D721Med (cell line): ENCODE results near the gene AFDN.

Source experiments
- DNase-seq: peaks from one replicate; pipeline ENCODE4 v3.0.0; 2011; ENCODE audit warnings: low spot score; ENCODE audit not compliant: insufficient read length
- FAIRE-seq: peaks from 2 replicates; lab custom pipeline; 2011; peaks lifted over from hg19 to GRCh38; lab: Jason Lieb, UNC
- TF ChIP-seq, protein P1 (sequence below): IDR thresholded peaks from 2 replicates; pipeline ENCODE4 v1.5.1; 2012; ENCODE audit warnings: mild to moderate bottlenecking, control low read depth; ENCODE audit not compliant: insufficient read depth; ENCODE audit errors: missing control alignments

The AFDN gene

DNA sequence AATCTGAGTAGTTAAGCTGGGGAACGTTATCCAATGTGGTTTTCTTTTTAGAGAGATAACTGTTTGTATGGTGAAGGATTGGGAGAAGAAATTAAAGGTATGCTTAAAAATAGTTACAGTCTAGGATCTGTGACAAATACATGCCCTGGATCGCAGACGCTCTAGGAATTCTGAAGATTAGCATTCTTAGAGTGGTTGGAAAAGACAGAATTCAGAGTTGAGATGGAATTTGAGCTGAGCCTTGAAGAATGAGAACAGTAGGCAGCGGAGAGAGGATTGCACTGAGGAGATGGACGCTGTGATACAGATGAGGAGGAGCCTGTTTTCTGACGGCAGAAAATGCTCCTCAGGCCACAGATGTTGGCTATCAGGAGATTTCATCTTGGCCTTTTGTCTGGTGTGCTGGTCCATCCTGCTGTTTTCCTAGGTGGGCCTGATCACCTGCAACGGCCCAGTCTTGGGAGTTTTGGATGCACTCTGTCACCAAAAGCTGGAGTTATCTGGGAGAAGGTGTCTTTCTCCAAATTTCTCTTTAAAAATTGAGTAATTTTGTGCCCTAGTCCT, 122.5 kb downstream of the AFDN start:
- FAIRE-seq (no peak), DNase-seq (no peak)
- TF ChIP-seq, protein P1, sequence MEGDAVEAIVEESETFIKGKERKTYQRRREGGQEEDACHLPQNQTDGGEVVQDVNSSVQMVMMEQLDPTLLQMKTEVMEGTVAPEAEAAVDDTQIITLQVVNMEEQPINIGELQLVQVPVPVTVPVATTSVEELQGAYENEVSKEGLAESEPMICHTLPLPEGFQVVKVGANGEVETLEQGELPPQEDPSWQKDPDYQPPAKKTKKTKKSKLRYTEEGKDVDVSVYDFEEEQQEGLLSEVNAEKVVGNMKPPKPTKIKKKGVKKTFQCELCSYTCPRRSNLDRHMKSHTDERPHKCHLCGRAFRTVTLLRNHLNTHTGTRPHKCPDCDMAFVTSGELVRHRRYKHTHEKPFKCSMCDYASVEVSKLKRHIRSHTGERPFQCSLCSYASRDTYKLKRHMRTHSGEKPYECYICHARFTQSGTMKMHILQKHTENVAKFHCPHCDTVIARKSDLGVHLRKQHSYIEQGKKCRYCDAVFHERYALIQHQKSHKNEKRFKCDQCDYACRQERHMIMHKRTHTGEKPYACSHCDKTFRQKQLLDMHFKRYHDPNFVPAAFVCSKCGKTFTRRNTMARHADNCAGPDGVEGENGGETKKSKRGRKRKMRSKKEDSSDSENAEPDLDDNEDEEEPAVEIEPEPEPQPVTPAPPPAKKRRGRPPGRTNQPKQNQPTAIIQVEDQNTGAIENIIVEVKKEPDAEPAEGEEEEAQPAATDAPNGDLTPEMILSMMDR: no peak

DNA sequence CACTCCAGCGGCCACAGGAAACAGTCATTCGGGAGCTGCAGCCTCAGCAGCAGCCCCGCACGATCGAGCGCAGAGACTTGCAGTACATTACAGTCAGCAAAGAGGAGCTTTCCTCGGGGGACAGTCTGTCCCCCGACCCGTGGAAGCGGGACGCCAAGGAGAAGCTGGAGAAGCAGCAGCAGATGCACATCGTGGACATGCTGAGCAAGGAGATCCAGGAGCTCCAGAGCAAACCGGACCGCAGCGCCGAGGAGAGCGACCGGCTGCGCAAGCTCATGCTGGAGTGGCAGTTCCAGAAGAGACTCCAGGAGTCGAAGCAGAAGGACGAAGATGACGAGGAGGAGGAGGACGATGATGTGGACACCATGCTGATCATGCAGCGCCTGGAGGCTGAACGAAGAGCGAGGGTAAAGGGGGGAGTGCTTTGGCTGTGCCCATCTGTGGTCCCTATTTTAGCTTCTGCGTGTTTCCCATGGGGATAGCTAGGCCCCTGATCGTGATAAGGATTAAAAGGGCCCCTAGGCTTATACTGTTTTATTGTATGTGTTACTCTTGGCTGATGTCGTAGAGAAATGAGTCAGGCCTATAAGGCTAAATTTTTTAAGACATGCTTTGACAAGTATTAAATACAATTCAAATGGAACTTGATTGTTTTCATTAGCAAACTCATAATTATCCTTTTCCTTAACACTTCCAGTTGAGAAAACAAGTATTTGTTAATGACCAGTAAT, 125.2 kb downstream of the AFDN start:
- TF ChIP-seq, protein P1: no peak
- DNase-seq (no peak), FAIRE-seq (no peak)

DNA sequence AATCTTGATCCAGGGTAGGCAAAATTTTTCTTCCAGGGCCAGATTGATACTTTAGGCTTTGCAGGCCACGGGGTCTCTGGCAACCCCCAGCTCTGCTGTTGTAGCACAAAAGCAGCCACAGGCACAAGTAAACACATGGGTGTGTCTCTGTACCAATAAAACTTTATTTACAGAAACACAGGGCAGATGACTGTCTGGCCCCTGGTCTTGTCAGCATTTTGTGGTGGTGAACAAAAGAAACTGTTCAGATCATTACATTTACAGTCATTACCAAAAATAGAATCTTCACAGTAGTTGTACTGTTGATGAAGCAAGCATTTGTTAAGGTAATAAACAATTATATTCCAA, 125.8 kb downstream of the AFDN start:
- FAIRE-seq (no peak), DNase-seq (no peak)
- TF ChIP-seq, protein P1: no peak

DNA sequence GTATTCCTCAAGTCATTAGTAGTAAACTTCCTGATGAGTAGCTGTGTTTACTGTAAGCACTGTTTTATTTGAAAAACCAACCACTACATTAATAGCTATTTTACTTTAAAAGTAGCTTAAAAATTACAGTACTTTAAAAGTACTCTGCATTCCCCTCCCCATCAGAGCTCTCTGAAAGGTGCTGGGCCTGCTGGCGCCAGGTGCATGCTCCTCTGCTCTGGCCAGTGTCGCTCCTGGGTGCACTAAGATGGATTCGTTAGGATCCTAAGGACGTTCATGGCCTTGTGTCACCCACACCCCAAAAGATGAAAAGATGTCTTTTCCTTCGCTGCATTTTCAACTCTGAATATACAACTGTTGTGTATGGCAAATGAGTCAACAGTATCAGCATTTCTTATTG, 126.8 kb downstream of the AFDN start:
- TF ChIP-seq, protein P1: no peak
- FAIRE-seq (no peak), DNase-seq (no peak)

DNA sequence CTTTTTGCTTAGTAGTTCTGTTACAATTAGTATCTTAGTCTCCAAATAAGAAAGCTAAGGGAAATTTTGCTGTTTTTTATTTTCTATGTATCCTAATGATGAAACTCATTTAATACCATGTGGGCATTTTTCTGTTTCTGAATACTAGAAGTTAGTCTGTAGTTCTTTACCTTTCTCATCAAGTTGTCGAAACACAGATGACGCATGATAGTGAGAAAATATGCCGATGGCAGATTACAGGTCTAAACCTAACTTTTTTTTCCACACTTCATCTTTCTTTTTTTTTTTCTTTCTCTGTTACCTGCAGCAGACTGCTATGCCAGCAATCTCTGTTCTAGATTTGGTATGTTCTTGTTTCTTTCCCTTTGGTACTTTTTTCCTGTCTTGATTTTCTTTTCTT, 127.4 kb downstream of the AFDN start:
- DNase-seq (no peak), FAIRE-seq (no peak)
- TF ChIP-seq, protein P1: no peak

DNA sequence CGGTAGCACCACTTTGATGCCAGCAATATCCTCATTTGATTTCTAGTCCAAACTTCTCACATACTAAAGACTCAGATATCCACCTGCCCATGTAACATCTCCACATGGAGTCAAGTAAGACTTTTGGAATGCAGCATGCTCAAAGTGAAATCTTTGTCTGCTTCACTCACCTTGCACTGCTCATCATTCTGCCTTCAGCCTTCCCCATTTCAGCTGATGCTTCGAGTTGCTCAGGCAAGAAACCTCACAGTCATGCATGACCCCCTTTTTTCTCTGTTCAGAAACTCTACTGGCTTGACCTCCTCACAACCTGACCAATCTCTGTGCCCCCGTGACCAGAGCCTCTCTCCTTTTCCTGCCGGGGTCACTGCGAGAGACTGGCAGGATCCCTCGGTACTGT, 129.8 kb downstream of the AFDN start:
- TF ChIP-seq, protein P1: no peak
- FAIRE-seq (no peak), DNase-seq (no peak)

DNA sequence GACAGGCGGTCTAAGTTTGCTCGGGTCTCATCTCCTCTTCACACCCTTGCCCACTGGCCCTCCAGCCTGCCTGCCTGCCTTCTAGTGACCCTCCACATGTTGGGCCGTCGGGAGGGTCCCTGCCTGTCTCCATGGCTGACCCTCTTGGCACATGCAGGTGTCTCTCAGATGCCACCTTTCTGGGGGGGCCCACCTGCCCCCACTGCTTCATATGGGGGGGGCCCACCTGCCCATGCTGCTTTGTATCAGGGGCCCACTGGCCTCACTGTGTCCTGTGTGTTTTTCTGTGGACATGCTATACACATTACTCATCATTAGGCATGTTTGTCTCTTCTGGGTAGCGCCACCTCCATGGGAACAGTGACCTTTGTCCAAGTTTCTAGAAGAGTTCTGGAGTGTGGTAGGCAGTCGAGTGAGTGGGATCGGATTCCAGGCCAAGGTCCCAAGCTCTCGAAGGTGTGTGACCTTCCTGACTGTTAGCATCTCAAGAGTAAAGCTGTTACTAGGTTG, 130.3 kb downstream of the AFDN start:
- DNase-seq (no peak), FAIRE-seq (no peak)
- TF ChIP-seq, protein P1: no peak
